Measurements from ENCODE around the gene HECTD4. TPM values are rescaled to one million over a fixed set of nuclear protein-coding genes. Genes with fewer than 3 reads are reported as not detected.

Gene HECTD4
- polyA plus RNA-seq, 1 experiment, result 7.3 TPM

DNA sequence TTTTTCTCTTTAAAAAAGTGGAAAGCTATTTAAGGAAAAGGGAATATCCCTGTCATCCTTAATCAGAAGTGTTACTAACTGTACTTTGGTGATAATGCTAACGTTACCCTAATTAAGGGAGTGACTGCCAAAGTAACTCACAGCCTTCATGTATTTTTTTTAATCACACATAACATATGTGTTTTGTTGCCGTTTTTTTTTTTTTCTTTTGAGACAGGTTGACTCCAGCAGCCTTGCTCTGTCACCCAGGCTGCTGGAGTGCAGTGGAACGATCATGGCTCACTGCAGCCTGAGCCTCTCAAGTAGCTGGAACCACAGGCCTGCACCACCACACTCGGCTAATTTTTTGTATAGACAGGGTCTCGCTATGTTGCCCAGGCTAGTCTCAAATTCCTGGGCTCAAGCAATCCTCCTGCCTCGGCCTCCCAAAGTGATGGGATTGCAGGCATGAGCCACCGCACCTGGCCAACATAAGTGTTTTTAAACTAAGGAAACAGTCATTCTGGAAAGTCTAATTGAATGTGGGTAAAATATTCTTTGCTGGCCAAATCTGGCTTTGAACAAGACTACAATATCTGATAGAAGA, 56.5 kb downstream of the HECTD4 start:
- CTCF ChIA-PET, result no interaction called here
- POLR2A ChIA-PET, result no interaction called here
- H3K36me3 ChIP-seq (ENCODE audit: control insufficient read depth, insufficient read depth, low read length), result no peaks in the 10 kb centered on the region
- no peak overlapping the region for H3K4me3 ChIP-seq (ENCODE audit: low read depth, low read length)
- TF ChIP-seq, protein P1, sequence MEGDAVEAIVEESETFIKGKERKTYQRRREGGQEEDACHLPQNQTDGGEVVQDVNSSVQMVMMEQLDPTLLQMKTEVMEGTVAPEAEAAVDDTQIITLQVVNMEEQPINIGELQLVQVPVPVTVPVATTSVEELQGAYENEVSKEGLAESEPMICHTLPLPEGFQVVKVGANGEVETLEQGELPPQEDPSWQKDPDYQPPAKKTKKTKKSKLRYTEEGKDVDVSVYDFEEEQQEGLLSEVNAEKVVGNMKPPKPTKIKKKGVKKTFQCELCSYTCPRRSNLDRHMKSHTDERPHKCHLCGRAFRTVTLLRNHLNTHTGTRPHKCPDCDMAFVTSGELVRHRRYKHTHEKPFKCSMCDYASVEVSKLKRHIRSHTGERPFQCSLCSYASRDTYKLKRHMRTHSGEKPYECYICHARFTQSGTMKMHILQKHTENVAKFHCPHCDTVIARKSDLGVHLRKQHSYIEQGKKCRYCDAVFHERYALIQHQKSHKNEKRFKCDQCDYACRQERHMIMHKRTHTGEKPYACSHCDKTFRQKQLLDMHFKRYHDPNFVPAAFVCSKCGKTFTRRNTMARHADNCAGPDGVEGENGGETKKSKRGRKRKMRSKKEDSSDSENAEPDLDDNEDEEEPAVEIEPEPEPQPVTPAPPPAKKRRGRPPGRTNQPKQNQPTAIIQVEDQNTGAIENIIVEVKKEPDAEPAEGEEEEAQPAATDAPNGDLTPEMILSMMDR (IDR thresholded peaks at IDR 0.05; ENCODE audit: insufficient read depth, low read depth, low read length), result no peak
- DNase-seq (ENCODE audit: low read depth), result no peak
- H3K27me3 ChIP-seq (ENCODE audit: control insufficient read depth, insufficient read depth, low read length), result no peaks in the 10 kb centered on the region

DNA sequence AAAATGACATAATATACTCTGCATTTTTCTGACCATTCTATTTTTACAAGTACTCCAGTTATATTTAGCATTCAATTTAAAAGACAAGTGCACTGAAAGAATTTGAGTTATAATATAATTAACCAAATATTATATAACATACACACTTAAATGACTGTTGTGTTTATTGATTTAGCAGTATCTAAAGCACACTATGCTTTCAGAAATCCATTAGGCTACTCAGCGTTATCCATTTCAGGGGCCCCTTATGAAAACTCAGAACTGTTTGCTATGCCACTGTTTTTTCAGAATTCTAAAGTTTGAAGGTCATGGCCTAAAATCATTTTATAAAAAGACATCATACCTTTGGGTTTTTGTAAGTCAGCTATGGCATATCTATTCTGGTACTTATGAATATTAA, 57.1 kb downstream of the HECTD4 start:
- Histone ChIP-seq H3K4me3 (ENCODE audit: low read depth, low read length) (no peak overlapping the region), H3K27me3 (ENCODE audit: control insufficient read depth, insufficient read depth, low read length) (no peaks in the 10 kb centered on the region), H3K36me3 (ENCODE audit: control insufficient read depth, insufficient read depth, low read length) (no peaks in the 10 kb centered on the region)
- TF ChIP-seq, protein P1 (IDR thresholded peaks at IDR 0.05; ENCODE audit: insufficient read depth, low read depth, low read length), result no peak
- POLR2A ChIA-PET, result no interaction called here
- DNase-seq (ENCODE audit: low read depth), result no peak
- CTCF ChIA-PET, result no interaction called here

DNA sequence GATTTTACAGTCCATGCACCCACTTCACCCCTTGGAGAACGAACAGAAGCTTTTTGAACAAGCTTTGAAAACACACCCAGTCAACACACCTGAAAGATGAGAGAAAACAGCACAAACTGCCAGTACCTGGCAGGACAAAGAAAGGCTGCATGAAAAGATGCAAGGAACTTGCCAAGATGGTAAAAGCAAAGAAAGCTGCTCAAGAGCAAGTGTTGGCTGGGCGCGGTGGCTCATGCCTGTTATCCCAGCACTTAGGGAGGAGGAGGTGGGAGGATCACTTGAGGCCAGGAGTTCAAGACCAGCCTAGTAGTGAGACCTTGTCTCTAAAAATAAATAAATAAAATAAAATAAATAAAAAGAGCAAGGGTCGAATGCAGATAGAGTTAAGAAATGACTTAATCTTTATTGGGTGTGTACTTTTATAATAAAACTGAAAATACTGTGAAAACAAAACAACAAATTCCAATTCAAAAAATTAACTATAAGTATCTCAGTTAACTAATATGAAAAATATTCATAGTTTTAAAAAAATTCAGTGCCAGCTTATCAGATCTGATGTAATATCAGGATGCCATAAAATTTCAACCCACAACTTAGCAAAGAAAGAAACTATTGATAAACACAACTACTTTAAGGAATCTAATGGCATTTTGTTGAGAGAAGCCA, 59.2 kb downstream of the HECTD4 start:
- Histone ChIP-seq H3K36me3 (ENCODE audit: control insufficient read depth, insufficient read depth, low read length) (no peaks in the 10 kb centered on the region), H3K4me3 (ENCODE audit: low read depth, low read length) (no peak overlapping the region), H3K27me3 (ENCODE audit: control insufficient read depth, insufficient read depth, low read length) (no peaks in the 10 kb centered on the region)
- TF ChIP-seq, protein P1 (IDR thresholded peaks at IDR 0.05; ENCODE audit: insufficient read depth, low read depth, low read length), result no peak
- CTCF ChIA-PET, result interaction anchor here (1.0 to 1.1 kb wide), 2 partner anchors 14 to 24 kb away, joined by 3 to 4 read pairs; no protein-coding TSS in a partner anchor
- no peak for DNase-seq (ENCODE audit: low read depth)
- POLR2A ChIA-PET, result no interaction called here

DNA sequence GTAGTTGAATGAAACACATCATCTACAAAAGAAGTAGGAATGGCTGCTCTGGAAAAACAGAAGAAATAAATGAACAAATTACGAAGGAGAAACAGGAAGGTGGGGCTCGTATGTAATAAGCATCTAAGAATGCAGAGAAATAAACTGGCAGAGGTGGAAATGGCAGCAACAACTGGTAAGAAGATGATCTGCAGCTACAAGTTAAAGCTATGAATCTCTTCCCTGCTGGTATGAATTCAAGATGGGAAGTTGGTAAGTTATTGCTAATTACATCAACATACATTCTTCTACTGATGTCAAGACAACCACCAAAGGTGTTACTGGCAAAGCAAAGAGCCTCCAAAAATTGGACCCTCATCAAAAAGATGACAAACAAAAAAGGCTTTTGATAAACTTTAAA, 59.8 kb downstream of the HECTD4 start:
- H3K36me3 ChIP-seq (ENCODE audit: control insufficient read depth, insufficient read depth, low read length), result no peaks in the 10 kb centered on the region
- H3K27me3 ChIP-seq (ENCODE audit: control insufficient read depth, insufficient read depth, low read length), result no peaks in the 10 kb centered on the region
- H3K4me3 ChIP-seq (ENCODE audit: low read depth, low read length), result no peak overlapping the region
- DNase-seq (ENCODE audit: low read depth), result no peak
- ChIA-PET CTCF (interaction anchor here (1.0 to 1.3 kb wide), 3 partner anchors 10 to 24 kb away, joined by 3 to 4 read pairs (median 3); no protein-coding TSS in a partner anchor), POLR2A (interaction anchor here (0.5 to 0.6 kb wide), 2 partner anchors 57 to 272 kb away, joined by 3 read pairs; no protein-coding TSS in a partner anchor)
- TF ChIP-seq, protein P1 (IDR thresholded peaks at IDR 0.05; ENCODE audit: insufficient read depth, low read depth, low read length), result no peak

DNA sequence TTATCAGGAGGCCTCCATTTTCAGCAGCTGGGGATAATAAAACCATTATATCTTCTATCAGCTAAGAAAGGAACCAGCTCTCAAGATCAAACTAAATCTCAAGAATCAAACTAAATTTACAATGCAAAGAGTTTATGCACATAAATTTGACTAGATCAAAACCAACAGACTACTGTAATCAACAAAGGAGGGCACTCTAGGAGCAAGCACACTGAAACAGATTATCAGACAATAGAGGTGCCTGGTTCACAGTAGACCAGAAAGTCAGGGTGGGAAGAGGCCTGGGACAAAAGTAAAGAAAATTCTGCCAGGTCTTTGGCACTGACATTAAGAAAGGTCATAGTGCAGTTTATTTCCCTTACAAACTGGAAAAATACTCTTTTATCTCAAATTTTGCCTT, 61.0 kb downstream of the HECTD4 start:
- ChIA-PET CTCF (interaction anchor here (0.7 to 1.3 kb wide), 2 partner anchors 11 to 65 kb away, joined by 3 read pairs; no protein-coding TSS in a partner anchor), POLR2A (no interaction called here)
- H3K27me3 ChIP-seq (ENCODE audit: control insufficient read depth, insufficient read depth, low read length), result no peaks in the 10 kb centered on the region
- TF ChIP-seq, protein P1 (IDR thresholded peaks at IDR 0.05; ENCODE audit: insufficient read depth, low read depth, low read length), result no peak
- no peak for DNase-seq (ENCODE audit: low read depth)
- no peak overlapping the region for H3K4me3 ChIP-seq (ENCODE audit: low read depth, low read length)
- H3K36me3 ChIP-seq (ENCODE audit: control insufficient read depth, insufficient read depth, low read length), result no peaks in the 10 kb centered on the region
